ENCODE measurements around the gene PLP2. TPM values are rescaled to one million over a fixed set of nuclear protein-coding genes. Genes with fewer than 3 reads are reported as not detected.

The PLP2 gene
- total RNA-seq, 5 donors from 2014 or later (not counting 1 experiment from before 2014, with no cell fraction given) = 85.2 to 241 (median 207) TPM

- no peaks in the 10 kb centered on the region for H3K4me1 Mint-ChIP-seq
- ATAC-seq (replicated peaks in 1 of 4) = no peak
Measured at GRCh38 chrX:49212861-49213260, 41.2 kb downstream of the PLP2 start.

DNA sequence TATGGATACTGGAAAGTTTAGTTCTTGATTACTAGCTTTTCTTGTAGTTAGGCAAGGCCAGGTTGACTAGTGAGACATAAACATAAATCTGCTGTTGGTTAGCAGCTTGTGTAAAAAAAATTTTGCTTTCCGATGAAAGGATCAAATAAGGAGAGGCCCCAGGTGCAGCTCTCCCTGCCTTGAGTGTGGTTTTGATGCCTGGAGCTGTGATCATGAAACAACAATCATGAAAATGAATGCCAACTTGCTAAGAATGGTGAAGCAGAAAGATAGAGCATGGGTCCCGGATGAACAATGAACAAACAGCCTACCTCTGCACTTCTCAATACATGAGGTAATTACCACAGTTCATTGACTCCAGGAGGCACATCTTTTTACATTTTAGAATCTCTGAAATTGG, 42.7 kb downstream of the PLP2 start:
- peaks cover 0 to 8% (median 0%) of the 10 kb centered on the region in 3 donors for H3K9me3 Mint-ChIP-seq
- Histone ChIP-seq H3K36me3 (ENCODE audit: control insufficient read depth in 2 of 2, extremely low read depth in 1 of 2, insufficient read depth in 1 of 2, low read length in 1 of 2) (no peaks in the 10 kb centered on the region), H3K9me3 (no peaks in the 10 kb centered on the region), H3K27ac (ENCODE audit: low read length) (no peak overlapping the region), H3K4me1 (ENCODE audit: control insufficient read depth in 1 of 2, extremely low read depth in 1 of 2, insufficient read depth in 2 of 2, low read length in 2 of 2) (peaks cover 0 to 2% of the 10 kb centered on the region in 2 experiments), H3K27me3 (replicated peaks in 1 of 2; ENCODE audit: control insufficient read depth in 2 of 2, extremely low read depth in 1 of 2, insufficient read depth in 2 of 2, low read length in 1 of 2) (peaks cover 0 to 14% of the 10 kb centered on the region in 2 experiments), H3K4me3 (ENCODE audit: control insufficient read depth in 1 of 2, extremely low read depth in 1 of 2, low read length in 1 of 2) (no peak overlapping the region)
- DNase-seq = no peak
- ChIA-PET CTCF (interaction anchor here in 1 of 2 donors (0.6 kb wide), 1 partner anchor 770 kb away, joined by 3 read pairs; no protein-coding TSS in a partner anchor), POLR2A (no interaction called here)
- no peak for ATAC-seq (replicated peaks in 1 of 4)
- H3K4me3 Mint-ChIP-seq = no peak overlapping the region
- H3K36me3 Mint-ChIP-seq = no peaks in the 10 kb centered on the region
- no peaks in the 10 kb centered on the region for H3K4me1 Mint-ChIP-seq
- H3K27me3 Mint-ChIP-seq = no peaks in the 10 kb centered on the region
- H3K27ac Mint-ChIP-seq = no peak overlapping the region
- no CpG with 5 or more reads among the region's 2 CpGs for WGBS (ENCODE audit: insufficient coverage)

More at GRCh38 chrX:49212861-49213260, 41.2 kb downstream of the PLP2 start:
- peaks cover 0 to 14% of the 10 kb centered on the region in 2 experiments for H3K27me3 ChIP-seq (replicated peaks in 1 of 2; ENCODE audit: control insufficient read depth in 2 of 2, extremely low read depth in 1 of 2, insufficient read depth in 2 of 2, low read length in 1 of 2)
- H3K9me3 ChIP-seq = no peaks in the 10 kb centered on the region
- H3K27ac ChIP-seq (ENCODE audit: low read length) = no peak overlapping the region
- no peaks in the 10 kb centered on the region for H3K36me3 ChIP-seq (ENCODE audit: control insufficient read depth in 2 of 2, extremely low read depth in 1 of 2, insufficient read depth in 1 of 2, low read length in 1 of 2)
- peaks cover 0 to 2% of the 10 kb centered on the region in 2 experiments for H3K4me1 ChIP-seq (ENCODE audit: control insufficient read depth in 1 of 2, extremely low read depth in 1 of 2, insufficient read depth in 2 of 2, low read length in 2 of 2)
- DNase-seq = no peak
- H3K27ac Mint-ChIP-seq = no peak overlapping the region
- no peaks in the 10 kb centered on the region for H3K27me3 Mint-ChIP-seq
- POLR2A ChIA-PET = no interaction called here
- WGBS (ENCODE audit: insufficient coverage) = 60% methylated on average over 1 of the region's 1 CpG
- CTCF ChIA-PET = no interaction called here
- H3K36me3 Mint-ChIP-seq = no peaks in the 10 kb centered on the region
- H3K4me3 ChIP-seq (ENCODE audit: control insufficient read depth in 1 of 2, extremely low read depth in 1 of 2, low read length in 1 of 2) = no peak overlapping the region
- H3K4me3 Mint-ChIP-seq = no peak overlapping the region
- H3K9me3 Mint-ChIP-seq = peaks cover 0 to 8% (median 0%) of the 10 kb centered on the region in 3 donors

DNA sequence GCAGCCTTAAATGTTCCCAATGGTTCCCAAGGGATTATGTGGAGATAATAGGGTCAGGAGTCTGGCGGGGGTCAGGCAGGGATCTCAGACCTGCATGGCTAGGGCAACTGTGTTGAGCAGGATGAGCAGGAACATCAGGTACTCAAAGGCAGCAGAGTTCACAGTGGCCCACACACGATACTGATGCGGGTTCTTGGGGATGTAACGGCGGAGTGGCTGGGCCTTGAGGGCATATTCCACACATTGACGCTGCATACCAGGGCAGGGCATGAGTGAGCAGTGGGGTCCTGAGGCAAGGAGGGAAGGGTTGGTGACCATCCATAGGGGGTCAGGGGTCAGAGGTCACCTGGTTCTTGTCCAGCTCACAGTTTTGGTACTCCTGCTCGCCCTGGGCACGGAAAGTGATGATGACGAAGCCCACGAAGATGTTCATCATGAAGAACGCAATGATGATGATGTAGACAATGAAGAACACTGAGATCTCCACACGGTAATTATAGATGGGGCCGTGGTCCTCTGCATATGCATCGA, 43.4 kb downstream of the PLP2 start:
- Histone ChIP-seq H3K9me3 (no peaks in the 10 kb centered on the region), H3K27ac (ENCODE audit: low read length) (no peak overlapping the region), H3K4me1 (ENCODE audit: control insufficient read depth in 1 of 2, extremely low read depth in 1 of 2, insufficient read depth in 2 of 2, low read length in 2 of 2) (no peaks in the 10 kb centered on the region), H3K36me3 (ENCODE audit: control insufficient read depth in 2 of 2, extremely low read depth in 1 of 2, insufficient read depth in 1 of 2, low read length in 1 of 2) (no peaks in the 10 kb centered on the region), H3K27me3 (replicated peaks in 1 of 2; ENCODE audit: control insufficient read depth in 2 of 2, extremely low read depth in 1 of 2, insufficient read depth in 2 of 2, low read length in 1 of 2) (peaks cover 0 to 9% of the 10 kb centered on the region in 2 experiments), H3K4me3 (ENCODE audit: control insufficient read depth in 1 of 2, extremely low read depth in 1 of 2, low read length in 1 of 2) (no peak overlapping the region)
- WGBS (ENCODE audit: insufficient coverage) = 95% methylated on average over 2 of the region's 14 CpGs
- H3K4me3 Mint-ChIP-seq = no peak overlapping the region
- H3K36me3 Mint-ChIP-seq = no peaks in the 10 kb centered on the region
- no peaks in the 10 kb centered on the region for H3K27me3 Mint-ChIP-seq
- POLR2A ChIA-PET = no interaction called here
- H3K9me3 Mint-ChIP-seq = peaks cover 0 to 8% (median 0%) of the 10 kb centered on the region in 3 donors
- H3K27ac Mint-ChIP-seq = no peak overlapping the region
- ATAC-seq (replicated peaks in 1 of 4) = no peak
- CTCF ChIA-PET = no interaction called here
- no peak for DNase-seq
- peaks cover 0 to 3% (median 0%) of the 10 kb centered on the region in 3 donors for H3K4me1 Mint-ChIP-seq

DNA sequence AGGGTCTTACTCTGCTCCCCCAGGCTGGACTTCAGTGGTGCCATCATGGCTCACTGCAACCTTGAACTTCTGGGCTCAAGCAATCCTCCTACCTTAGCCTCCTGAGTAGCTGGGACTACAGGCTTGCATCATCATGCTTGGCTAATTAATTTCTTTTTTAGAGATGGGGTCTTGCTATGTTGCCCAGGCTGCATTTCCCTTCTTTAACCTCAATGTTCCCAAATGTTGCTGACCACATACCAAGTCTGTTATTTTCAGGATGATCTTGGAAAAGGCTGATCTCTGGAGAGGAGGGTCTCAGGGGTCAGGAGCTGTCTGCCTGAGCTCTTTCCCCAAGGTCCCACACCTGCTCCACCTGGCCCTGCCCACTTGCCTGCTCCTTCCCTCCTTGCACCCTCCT, 48.4 kb downstream of the PLP2 start:
- no peak for ATAC-seq (replicated peaks in 1 of 4)
- CTCF ChIA-PET = no interaction called here
- POLR2A ChIA-PET = no interaction called here

GRCh38 chrX:49221868-49222267, 50.2 kb downstream of the PLP2 start:
- H3K4me3 ChIP-seq (ENCODE audit: control insufficient read depth in 1 of 2, extremely low read depth in 1 of 2, low read length in 1 of 2) = no peak overlapping the region
- Mint-ChIP-seq H3K9me3 (no peaks in the 10 kb centered on the region), H3K27ac (no peak overlapping the region), H3K4me3 (no peak overlapping the region), H3K4me1 (peaks cover 0 to 4% (median 0%) of the 10 kb centered on the region in 3 donors), H3K36me3 (no peaks in the 10 kb centered on the region), H3K27me3 (peaks cover 3 to 21% of the 10 kb centered on the region in 2 donors)
- H3K27ac ChIP-seq (ENCODE audit: low read length) = no peak overlapping the region
- no peaks in the 10 kb centered on the region for H3K4me1 ChIP-seq (ENCODE audit: control insufficient read depth in 1 of 2, extremely low read depth in 1 of 2, insufficient read depth in 2 of 2, low read length in 2 of 2)
- ChIA-PET CTCF (no interaction called here), POLR2A (no interaction called here)
- no peaks in the 10 kb centered on the region for H3K9me3 ChIP-seq
- H3K36me3 ChIP-seq (ENCODE audit: control insufficient read depth in 2 of 2, extremely low read depth in 1 of 2, insufficient read depth in 1 of 2, low read length in 1 of 2) = no peaks in the 10 kb centered on the region
- no peaks in the 10 kb centered on the region for H3K27me3 ChIP-seq (replicated peaks in 1 of 2; ENCODE audit: control insufficient read depth in 2 of 2, extremely low read depth in 1 of 2, insufficient read depth in 2 of 2, low read length in 1 of 2)
- no CpG with 5 or more reads among the region's 2 CpGs for WGBS (ENCODE audit: insufficient coverage)
- DNase-seq = no peak
- no peak for ATAC-seq (replicated peaks in 1 of 4)

More for the DNA sequence above, 48.4 kb downstream of the PLP2 start:
- no peak for DNase-seq
- Histone ChIP-seq H3K27me3 (replicated peaks in 1 of 2; ENCODE audit: control insufficient read depth in 2 of 2, extremely low read depth in 1 of 2, insufficient read depth in 2 of 2, low read length in 1 of 2) (no peaks in the 10 kb centered on the region), H3K27ac (ENCODE audit: low read length) (no peak overlapping the region), H3K36me3 (ENCODE audit: control insufficient read depth in 2 of 2, extremely low read depth in 1 of 2, insufficient read depth in 1 of 2, low read length in 1 of 2) (no peaks in the 10 kb centered on the region), H3K4me1 (ENCODE audit: control insufficient read depth in 1 of 2, extremely low read depth in 1 of 2, insufficient read depth in 2 of 2, low read length in 2 of 2) (no peaks in the 10 kb centered on the region), H3K4me3 (ENCODE audit: control insufficient read depth in 1 of 2, extremely low read depth in 1 of 2, low read length in 1 of 2) (no peak overlapping the region), H3K9me3 (no peaks in the 10 kb centered on the region)
- no peaks in the 10 kb centered on the region for H3K9me3 Mint-ChIP-seq
- no peaks in the 10 kb centered on the region for H3K36me3 Mint-ChIP-seq
- H3K27ac Mint-ChIP-seq = no peak overlapping the region
- no peak overlapping the region for H3K4me3 Mint-ChIP-seq
- peaks cover 0 to 4% (median 0%) of the 10 kb centered on the region in 3 donors for H3K4me1 Mint-ChIP-seq
- peaks cover 1 to 21% of the 10 kb centered on the region in 2 donors for H3K27me3 Mint-ChIP-seq

Other genes starting within 250 kb of the PLP2 start
- gene OTUD5, start 214.3 kb upstream of the PLP2 start, total RNA-seq = 10 to 100 TPM; 87.2 to 92.5 (median 89.7) TPM
- 1 to 10 TPM in 4 of 5 donors, under 1 TPM in 1; 0.85 to 3.7 (median 2.6) TPM for gene KCND1, start 200.1 kb upstream of the PLP2 start, total RNA-seq
- gene GRIPAP1, start 169.6 kb upstream of the PLP2 start, total RNA-seq = 100 to 1,000 TPM in 3 of 5 donors, 10 to 100 TPM in 2; 85.2 to 123 (median 104) TPM
- 10 to 100 TPM; 34.3 to 38.8 (median 35.6) TPM for gene TFE3, start 128.5 kb upstream of the PLP2 start, total RNA-seq
- 10 to 100 TPM in 2 of 5 donors, 1 to 10 TPM in 3; 8.5 to 14.9 (median 9.1) TPM for gene CCDC120, start 112.9 kb upstream of the PLP2 start, total RNA-seq
- gene PRAF2, start 97.9 kb upstream of the PLP2 start, total RNA-seq = 10 to 100 TPM; 17.5 to 34.5 (median 34.0) TPM
- gene WDR45, start 92.0 kb upstream of the PLP2 start, total RNA-seq = 100 to 1,000 TPM in 3 of 5 donors, 10 to 100 TPM in 2; 66.2 to 134 (median 112) TPM
- gene GPKOW, start 48.2 kb upstream of the PLP2 start, total RNA-seq = 10 to 100 TPM; 16.5 to 25.9 (median 23.1) TPM
- 1 to 10 TPM in 3 of 5 donors, under 1 TPM in 2; 0.56 to 1.9 (median 1.6) TPM for gene MAGIX, start 9.1 kb upstream of the PLP2 start, total RNA-seq
- gene PRICKLE3, start 14.5 kb downstream of the PLP2 start, total RNA-seq = 10 to 100 TPM in 3 of 5 donors, 1 to 10 TPM in 2; 5.5 to 15.4 (median 12.6) TPM
- gene SYP, start 28.3 kb downstream of the PLP2 start, total RNA-seq = under 1 TPM; 0.53 to 0.89 (median 0.70) TPM
- gene CACNA1F, start 61.4 kb downstream of the PLP2 start, total RNA-seq = 1 to 10 TPM; 1.4 to 1.9 (median 1.6) TPM
- 10 to 100 TPM; 21.0 to 34.9 (median 33.1) TPM for gene CCDC22, start 63.6 kb downstream of the PLP2 start, total RNA-seq
- gene FOXP3, start 92.8 kb downstream of the PLP2 start, total RNA-seq = 10 to 100 TPM in 4 of 5 donors, 1 to 10 TPM in 1; 9.0 to 30.1 (median 21.7) TPM
- 10 to 100 TPM; 11.7 to 20.8 (median 17.5) TPM for gene PPP1R3F, start 97.9 kb downstream of the PLP2 start, total RNA-seq
- under 1 TPM in 1 of 5 donors, not detected in 4; 0.66 TPM for gene GAGE10, start 131.7 kb downstream of the PLP2 start, total RNA-seq
- gene GAGE12J, start 150.1 kb downstream of the PLP2 start, total RNA-seq = not detected
- not detected for gene GAGE13, start 159.7 kb downstream of the PLP2 start, total RNA-seq